Measurements from ENCODE around the gene CENPL. TPM values are rescaled to one million over a fixed set of nuclear protein-coding genes. Genes with fewer than 3 reads are reported as not detected.

CENPL gene
- total RNA-seq, 1 donor from 2014 or later = 12.8 TPM

DNA sequence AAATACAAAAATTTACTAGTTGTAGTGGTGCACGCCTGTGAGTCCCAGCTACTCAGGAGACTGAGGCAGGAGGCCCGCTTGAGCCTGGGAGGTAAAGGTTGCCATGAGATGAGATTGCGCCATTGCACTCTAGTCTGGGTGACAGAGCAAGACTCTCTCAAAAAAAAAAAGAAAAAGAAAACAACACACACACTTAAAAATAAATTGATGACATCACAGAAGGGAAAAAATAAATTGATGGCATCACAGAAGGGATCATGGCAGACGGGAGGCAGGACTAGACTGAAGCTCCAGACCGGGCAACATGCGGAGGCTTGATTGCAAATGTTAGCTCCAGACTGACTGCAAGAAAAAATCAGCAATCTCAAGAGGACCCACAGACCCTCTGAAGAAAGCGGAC, 66.6 kb downstream of the CENPL start:
- no peak for DNase-seq

DNA sequence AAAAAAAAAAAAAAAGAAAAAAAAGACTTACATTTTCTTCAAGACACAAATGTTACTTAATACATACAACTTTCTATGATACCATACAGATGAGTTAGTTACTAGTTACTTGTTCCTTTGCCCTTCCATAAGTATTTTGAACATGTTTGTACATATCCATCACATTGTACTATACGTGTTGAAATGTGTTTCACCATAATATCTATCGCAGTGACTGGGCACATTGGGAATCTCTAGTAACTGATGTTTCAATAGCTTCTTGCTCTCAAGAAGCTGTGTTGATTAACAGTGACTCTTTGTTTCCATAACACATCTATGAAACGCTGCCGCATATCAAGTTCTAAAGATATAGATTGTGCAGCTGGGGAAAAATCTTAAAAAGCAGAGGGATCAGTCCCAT, 67.0 kb downstream of the CENPL start:
- no peak for DNase-seq

DNA sequence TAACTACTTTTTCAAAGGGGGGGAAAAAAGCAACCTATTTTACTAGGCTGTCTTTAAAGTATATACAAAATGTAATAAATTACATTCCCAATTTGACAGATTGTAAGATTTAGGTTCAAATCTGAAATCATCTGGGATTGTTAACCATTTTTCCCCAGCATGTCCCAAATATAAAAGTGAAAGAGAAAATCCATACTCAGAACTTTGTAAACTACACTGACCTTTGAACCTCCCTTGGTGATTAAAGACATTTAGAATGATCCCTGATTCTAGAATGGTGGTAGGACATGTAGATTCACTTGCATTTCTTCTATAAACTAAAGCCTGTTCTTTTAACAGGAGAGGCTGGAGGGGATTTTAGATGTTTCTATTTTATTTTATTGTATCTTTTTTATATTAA, 70.9 kb downstream of the CENPL start:
- DNase-seq = no peak

Small RNA genes lying within 50 kb of the gene (small RNA-seq; reads per million reads assigned to genes)
- not detected for gene RF00019 (ENCODE audit: low replicate concordance)

Other genes with a start within 250 kb of the CENPL start
- not detected for gene SLC9C2, start 221.8 kb downstream of the CENPL start, total RNA-seq
- gene TEX50, start 189.5 kb downstream of the CENPL start, total RNA-seq = not detected
- gene ANKRD45, start 155.0 kb downstream of the CENPL start, total RNA-seq = 0.49 TPM
- gene KLHL20, start 109.9 kb downstream of the CENPL start, total RNA-seq = 31.1 TPM
- gene DARS2, start 210 bp downstream of the CENPL start, total RNA-seq = 10.9 TPM
- 492 TPM for gene GAS5, start 43.1 kb upstream of the CENPL start, total RNA-seq
- 13.7 TPM for gene ZBTB37, start 43.5 kb upstream of the CENPL start, total RNA-seq
- not detected for gene SERPINC1, start 92.4 kb upstream of the CENPL start, total RNA-seq
- gene RC3H1, start 197.5 kb upstream of the CENPL start, total RNA-seq = 24.5 TPM

All from skin of body (tissue), 3 donors.